Skeletal muscle cell (primary cell): ENCODE results near the gene PSMG2.
"Not testable (repeated sequence)": the region's sequence is repeated elsewhere in the genome, so short reads cannot be mapped to it uniquely, and the experiment has no call there.

Source experiments
- DNase-seq: peaks from one replicate; pipeline ENCODE4 v3.0.0-alpha.2; 2010; ENCODE audit warnings: low read depth
- H3K4me3 ChIP-seq: 2 replicates; pipeline ENCODE4 v1.5.1; 2011; ENCODE audit warnings: low read depth, mild to moderate bottlenecking, control low read depth, low read length, moderate library complexity

The PSMG2 gene

GRCh38 chr18:12721495-12722275 lies 18.8 kb downstream of the PSMG2 start:
- DNase-seq: no peak
- no peak overlapping the region for H3K4me3 ChIP-seq

- DNase-seq: no peak
- H3K4me3 ChIP-seq: no peak overlapping the region
These were observed 19.9 kb downstream of the PSMG2 start for GRCh38 chr18:12722731-12723130.

DNA sequence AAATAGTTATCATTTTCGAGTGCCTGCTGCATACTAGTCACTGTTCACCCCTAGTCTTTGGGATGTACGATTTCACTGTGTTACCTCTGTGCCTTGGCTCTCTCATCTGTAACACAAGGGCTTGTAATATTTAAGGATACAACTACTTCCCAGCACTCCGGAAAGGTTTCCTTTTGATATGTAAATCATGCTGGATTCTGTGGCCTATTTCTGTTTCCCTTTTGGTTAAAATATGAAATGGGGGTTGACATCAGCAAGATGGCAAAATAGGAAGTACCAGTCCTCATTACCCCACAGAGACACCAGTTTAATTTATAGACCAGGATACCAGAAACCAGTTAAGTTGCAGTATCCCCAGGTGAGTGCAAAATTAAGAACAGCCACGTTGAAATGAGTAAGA lies 23.5 kb downstream of the PSMG2 start:
- DNase-seq: no peak
- no peak overlapping the region for H3K4me3 ChIP-seq

DNA sequence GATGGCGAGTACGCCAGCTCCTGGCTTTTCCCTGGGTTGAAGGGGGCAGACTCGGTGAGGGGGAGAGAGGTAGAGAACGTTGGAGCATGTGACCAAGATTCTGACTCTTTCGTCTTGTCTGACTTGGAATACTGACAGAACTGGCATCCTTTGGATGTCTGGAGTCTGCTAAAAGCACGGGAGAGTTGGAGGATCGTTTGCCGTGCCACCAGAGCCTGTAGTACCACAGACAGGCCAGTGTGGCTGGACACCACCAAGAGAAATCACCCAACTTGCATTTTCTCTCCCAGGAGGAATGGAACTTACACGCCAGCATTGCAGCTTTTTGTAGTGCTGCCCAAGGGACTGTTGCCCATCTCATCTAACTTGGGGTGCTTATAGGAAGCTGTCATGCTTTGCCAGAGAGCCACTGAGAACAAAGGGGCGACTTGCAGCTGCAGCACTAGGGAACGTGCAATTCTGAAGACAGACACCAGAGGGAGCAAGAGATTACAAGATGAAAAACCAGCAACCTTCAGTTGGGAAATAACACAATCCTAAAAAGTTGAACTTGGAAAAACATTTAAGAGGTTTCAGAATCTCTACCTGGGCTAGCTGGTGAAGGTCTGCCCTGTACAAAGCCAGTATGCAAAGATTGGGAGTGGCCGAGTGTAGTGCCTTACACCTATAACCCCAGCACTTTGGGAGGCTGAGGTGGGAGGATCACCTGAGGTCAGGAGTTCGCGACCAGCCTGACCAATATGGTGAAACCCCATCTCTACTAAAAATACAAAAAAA lies 24.1 kb downstream of the PSMG2 start:
- no peak overlapping the region for H3K4me3 ChIP-seq
- DNase-seq: peak; percentile 19

- no peak for DNase-seq
- H3K4me3 ChIP-seq: no peak overlapping the region
These were observed 34.5 kb downstream of the PSMG2 start for GRCh38 chr18:12737243-12737902.

GRCh38 chr18:12741351-12741750 lies 38.5 kb downstream of the PSMG2 start:
- peak; percentile 79 for DNase-seq
- no peak overlapping the region for H3K4me3 ChIP-seq

- no peak for DNase-seq
- H3K4me3 ChIP-seq: no peak overlapping the region
These were observed 39.6 kb downstream of the PSMG2 start for GRCh38 chr18:12742453-12742852.

- DNase-seq: no peak
- no peak overlapping the region for H3K4me3 ChIP-seq
These were observed 41.3 kb downstream of the PSMG2 start for GRCh38 chr18:12744103-12744502.

DNA sequence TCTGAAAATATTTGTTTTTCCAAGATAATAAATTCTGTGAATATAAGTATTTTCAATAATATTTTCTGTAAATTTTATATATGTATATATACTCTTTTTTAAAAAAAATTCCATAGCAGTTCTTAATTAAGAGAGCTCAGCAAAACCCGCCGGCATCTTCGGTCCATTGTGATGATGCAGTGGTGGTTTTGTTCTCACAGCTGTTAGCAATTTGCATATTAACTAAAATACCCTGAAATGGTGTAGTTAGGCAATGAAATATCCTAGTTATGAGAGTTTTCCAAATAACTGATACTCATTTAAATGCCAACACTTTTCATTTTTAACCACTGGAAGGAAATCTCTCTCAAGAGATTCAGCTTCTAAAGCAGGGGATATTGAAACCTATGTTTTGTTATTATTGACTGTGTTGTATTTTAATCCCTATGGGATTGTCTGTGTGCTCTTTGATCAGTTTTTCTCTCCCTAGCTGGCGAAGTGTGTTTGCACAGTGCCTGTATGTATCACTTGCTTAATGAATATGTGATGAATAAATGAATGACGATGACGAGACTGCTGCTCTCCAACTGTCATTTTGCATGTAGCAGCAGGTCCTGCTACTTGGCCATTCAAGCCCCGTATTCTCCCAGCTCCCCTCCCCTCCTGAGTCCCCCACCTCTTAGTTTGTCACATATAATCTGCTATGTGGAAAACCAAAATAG lies 42.4 kb downstream of the PSMG2 start:
- no peak overlapping the region for H3K4me3 ChIP-seq
- no peak for DNase-seq

DNA sequence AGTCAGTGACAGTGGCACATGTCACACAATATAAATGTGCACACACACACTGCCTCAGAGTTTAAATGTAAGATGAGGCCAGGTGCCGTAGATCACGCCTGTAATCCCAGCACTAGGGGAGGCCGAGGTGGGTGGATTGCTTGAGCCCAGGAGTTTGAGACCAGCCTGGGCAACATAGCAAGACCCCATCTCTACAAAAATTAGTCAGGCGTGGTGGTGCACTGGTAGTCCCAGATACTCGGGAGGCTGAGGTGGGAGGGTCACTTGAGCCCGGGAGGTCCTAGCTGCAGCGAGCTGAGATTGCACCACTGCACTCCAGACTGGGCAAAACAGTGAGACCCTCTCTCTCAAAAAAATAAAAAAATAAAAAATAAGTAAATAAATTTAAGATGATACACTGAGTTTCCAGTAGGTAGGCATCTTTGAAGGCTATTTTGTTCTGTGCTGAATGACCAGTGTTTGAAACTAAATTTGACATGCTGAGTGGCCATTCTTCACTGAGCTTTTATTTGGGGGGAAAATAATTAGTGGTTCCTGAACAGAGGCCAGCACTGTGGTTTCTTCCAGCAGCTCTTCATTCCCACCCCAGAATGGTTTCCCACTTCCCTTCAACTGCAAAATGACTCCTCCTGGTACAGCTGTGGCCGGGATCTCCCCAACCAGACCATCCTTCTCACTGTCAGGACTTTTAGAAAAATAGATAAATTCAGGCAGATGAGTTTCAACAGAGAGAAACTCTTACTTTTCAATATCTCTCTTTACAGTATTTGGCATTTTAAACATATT lies 44.9 kb downstream of the PSMG2 start:
- no peak overlapping the region for H3K4me3 ChIP-seq
- DNase-seq: no peak

DNA sequence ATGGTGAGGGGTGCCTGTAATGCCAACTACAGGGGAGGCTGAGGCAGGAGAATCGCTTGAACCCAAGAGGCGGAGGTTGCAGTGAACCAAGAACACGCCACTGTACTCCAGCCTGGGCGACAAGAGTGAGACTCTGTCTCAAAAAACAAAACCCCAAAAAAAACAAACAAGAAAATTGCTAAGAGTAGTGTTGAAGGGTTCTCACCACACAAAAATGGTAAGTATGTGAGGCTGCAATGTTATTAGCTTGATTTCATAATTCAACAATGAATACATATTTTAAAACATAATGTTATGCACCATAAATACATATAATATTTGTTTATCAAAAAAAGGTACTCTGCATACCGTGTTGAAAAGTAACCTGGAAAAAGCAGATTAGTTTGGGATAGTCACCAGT lies 45.8 kb downstream of the PSMG2 start:
- no peak overlapping the region for H3K4me3 ChIP-seq
- DNase-seq: no peak

DNA sequence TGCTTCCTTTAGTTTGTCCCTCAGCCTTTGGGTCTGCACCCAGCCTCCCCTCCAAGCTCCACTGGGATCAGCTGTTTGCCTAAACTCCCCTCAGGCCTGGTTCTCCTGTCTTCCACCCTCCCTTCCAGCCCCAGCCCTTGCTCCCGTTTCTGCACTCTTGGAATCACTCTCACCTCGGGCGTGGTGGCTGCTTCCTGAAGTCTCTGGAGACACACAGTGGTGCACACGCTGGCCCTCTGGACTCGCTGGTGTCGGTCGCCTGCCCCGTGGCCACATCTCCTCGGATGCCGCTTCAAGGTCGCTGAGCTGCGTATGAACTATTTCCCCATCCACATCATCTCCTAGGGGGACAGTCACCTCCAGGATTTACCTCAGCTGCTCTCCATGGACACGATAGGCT lies 46.3 kb downstream of the PSMG2 start:
- H3K4me3 ChIP-seq: no peak overlapping the region

DNA sequence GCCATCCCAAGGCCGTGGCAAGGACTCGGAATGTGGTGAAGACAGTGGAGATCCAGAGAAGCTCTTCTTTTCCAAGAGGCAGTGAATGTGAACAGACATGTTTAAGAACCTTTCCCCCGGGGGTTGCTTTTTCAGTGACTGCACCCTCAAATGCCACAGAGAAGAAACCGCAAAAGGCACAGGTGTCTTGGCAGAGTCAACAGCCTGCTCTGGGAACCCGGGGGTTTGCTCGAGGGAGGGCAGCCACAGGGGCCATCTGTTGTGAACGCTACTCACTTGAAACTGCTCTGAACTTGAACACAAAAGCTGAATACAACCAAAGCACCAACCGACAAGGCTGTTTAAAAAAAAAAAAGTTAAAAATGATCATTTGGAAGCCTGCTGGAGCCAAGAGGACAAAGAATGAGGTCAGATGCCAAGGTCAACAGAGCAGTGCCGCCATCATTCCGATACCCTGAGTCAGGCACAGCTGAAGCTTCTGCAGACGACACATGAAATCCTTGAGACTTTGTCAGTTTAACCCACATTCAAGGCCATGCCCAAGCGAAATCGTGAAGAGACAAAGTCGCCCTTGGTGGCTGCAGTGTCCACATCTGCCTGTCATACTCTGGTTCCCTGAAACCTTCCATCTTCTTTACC lies 47.4 kb downstream of the PSMG2 start:
- no peak for DNase-seq
- H3K4me3 ChIP-seq: no peak overlapping the region

More for the DNA sequence above, 46.3 kb downstream of the PSMG2 start:
- DNase-seq: no peak

DNA sequence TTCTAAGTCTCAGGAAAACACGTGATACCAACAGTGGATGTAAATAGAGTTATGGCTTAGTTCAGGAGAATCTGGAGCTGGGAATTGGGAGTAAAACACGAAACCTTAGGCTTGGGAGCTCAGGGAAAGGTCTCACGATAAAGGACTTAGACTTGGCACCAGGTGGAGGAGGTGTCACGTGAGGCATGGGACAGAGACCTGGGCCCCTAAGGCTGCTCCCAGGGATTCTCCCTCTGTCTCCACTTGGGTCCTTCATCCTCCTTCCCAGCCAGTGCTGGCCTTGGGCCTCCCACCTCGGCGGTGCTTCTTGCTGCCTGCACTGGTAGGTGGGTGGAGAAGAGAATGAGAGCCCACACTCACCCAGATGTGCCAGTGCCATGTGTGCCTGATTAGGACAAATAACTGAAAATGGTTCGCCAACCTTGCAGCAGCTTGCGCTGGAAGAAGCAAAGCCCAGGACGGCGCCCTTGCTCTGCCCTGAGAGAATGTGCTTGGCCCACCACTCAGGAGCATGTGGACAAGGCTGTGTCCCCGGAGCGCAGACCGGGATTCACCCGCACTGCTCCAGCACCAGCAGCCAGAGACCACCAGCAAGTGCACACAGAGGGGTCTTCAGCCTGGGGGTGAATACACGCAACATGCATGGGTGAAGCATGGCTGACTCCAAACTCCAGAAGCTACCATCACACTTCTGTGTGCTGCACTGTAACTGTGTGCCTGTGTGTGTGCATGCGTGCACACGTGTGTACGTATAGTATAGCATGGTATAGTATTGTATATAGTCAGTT lies 48.1 kb downstream of the PSMG2 start:
- DNase-seq: no peak

DNA sequence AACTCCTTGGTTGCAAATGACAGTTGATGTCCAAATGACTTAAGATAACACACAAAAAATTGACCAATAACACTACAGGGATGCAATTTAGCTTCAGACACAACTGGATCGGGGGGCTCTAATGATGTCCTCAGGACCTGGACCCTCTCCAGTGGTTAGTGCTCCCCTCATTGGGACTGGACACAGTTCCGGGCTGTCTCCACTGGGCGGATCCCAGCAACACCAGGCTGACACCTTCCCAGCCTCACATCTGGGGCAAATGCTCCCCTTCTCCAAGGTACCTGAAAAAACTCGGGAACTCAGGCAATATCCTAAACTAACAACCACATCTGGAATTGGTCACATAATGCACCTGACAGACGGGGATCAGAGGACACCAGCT lies 48.7 kb downstream of the PSMG2 start:
- H3K4me3 ChIP-seq: no peak overlapping the region
- DNase-seq: no peak

More for the DNA sequence above, 48.1 kb downstream of the PSMG2 start:
- no peak overlapping the region for H3K4me3 ChIP-seq

DNA sequence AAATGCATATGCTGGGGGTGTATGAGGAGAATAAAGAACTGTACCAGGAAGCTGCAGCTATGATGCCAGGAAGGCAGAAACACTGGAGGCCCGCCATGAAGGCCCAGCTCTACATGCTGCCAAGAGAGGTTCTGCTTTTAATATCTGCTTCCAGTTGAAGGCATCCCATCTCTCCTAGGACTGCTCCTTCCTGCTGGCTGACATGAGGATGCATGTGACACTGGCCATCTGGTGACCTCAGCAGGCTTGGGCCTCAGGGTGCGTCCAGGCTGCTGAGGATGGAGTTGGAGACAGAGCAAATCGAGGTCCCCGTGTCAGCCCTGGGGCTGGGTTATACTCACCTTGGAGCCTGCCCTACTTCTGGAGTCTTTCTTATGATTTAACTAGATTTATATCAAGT lies 49.0 kb downstream of the PSMG2 start:
- DNase-seq: no peak
- H3K4me3 ChIP-seq: no peak overlapping the region

- no peak for DNase-seq
- H3K4me3 ChIP-seq: no peak overlapping the region
These were observed 51.7 kb downstream of the PSMG2 start for GRCh38 chr18:12754511-12754910.

DNA sequence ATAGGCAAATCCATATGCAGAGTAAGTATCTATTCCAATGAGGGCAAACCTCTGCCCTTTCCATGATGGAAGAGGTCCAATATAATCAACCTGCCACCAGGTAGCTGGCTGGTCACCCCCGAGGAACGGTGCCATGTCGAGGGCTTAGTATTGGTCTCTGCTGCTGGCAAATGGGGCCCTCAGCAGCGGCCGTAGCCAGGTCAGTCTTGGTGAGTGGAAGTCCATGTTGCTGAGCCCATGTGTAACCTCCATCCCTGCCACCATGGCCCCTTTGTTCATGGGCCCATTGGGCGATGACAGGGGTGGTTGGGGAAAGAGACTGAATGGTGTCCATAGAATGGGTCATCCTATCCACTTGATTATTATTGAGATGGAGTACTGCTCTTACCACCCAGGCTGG lies 52.8 kb downstream of the PSMG2 start:
- DNase-seq, H3K4me3 ChIP-seq: not testable (repeated sequence)
